K562 (cell line): ENCODE data around the gene R3HDM2. TPM values are rescaled to one million over a fixed set of nuclear protein-coding genes. Genes with fewer than 3 reads are reported as not detected.

Experiments
- ATAC-seq: fragments of 200-7000 bp; cut with Tn5 transposase; 3 replicates; pipeline ENCODE4 v1.9.1; 2020; ENCODE audit warnings: moderate library complexity
- BruUV-seq: library from RNA; stranded (reverse); fragments of 400-500 nt; replicated peaks from 2 replicates; lab custom pipeline; 2021; lab: Mats Ljungman, UMichigan
- CTCF ChIA-PET: fragments of 300-600 bp; formaldehyde crosslinking; extraction: SDS; loops from one replicate; lab custom pipeline; 2021; ENCODE audit warnings: low intra/inter-chr PET ratio; lab: Yijun Ruan, JAX
- POLR2A ChIA-PET: fragments of 300-600, 350-650 bp; sonication (Branson Sonifier 250); formaldehyde crosslinking; extraction: SDS; loops from one replicate; lab custom pipeline; 2021; ENCODE audit warnings: antibody characterized with exemption, inconsistent platforms; lab: Yijun Ruan, JAX
- DNase-seq, 4 experiments: peaks; one replicate each; pipeline versions ENCODE4 v3.0.0 to v3.0.0-alpha.2; 2011 to 2018; ENCODE audit warnings: low spot score in 3 of 4, mixed read lengths in 3 of 4; ENCODE audit errors: extremely low read depth in 1 of 4
- FAIRE-seq: peaks from 2 replicates; lab custom pipeline; 2011; peaks lifted over from hg19 to GRCh38; lab: Jason Lieb, UNC
- H2AFZ ChIP-seq: 2 replicates; pipeline ENCODE4 v1.6.0; 2011; ENCODE audit warnings: low read depth, low read length, control low read depth, inconsistent platforms
- H3K27ac ChIP-seq: fragments of 200-600 bp; 3 replicates; pipeline ENCODE4 v1.8.0; 2011; ENCODE audit warnings: low read depth, mild to moderate bottlenecking, control low read depth, inconsistent platforms, low read length, moderate library complexity, mixed read lengths; ENCODE audit errors: extremely low read depth
- H3K27me3 ChIP-seq, 2 experiments: fragments of 300-600 bp in 1 of 2; 2 replicates in 1 of 2; 3 replicates in 1 of 2; pipeline versions ENCODE4 v1.6.0 to v1.8.0; 2011; ENCODE audit warnings: inconsistent platforms in 2 of 2, low read length in 2 of 2, mild to moderate bottlenecking in 1 of 2, mixed read lengths in 1 of 2, moderate library complexity in 1 of 2; ENCODE audit not compliant: control insufficient read depth in 2 of 2, insufficient read depth in 2 of 2
- H3K36me3 ChIP-seq: fragments of 300-600 bp; 3 replicates; pipeline ENCODE4 v1.8.0; 2011; ENCODE audit warnings: mild to moderate bottlenecking, low read length, inconsistent platforms; ENCODE audit not compliant: control insufficient read depth, insufficient read depth
- H3K4me1 ChIP-seq, 2 experiments: fragments of 200-600 bp in 1 of 2; replicated peaks in 1 of 2; 2 replicates in 1 of 2; 3 replicates in 1 of 2; pipeline versions ENCODE4 v1.5.1 to v1.8.0; 2011; ENCODE audit warnings: inconsistent platforms in 2 of 2, low read length in 2 of 2, mild to moderate bottlenecking in 1 of 2, mixed read lengths in 1 of 2, moderate library complexity in 1 of 2; ENCODE audit not compliant: control insufficient read depth in 2 of 2, insufficient read depth in 2 of 2
- H3K4me2 ChIP-seq: 2 replicates; pipeline ENCODE4 v1.6.1; 2011; ENCODE audit warnings: low read length, control low read depth, inconsistent platforms, mixed read lengths; ENCODE audit not compliant: insufficient read depth
- H3K4me3 ChIP-seq: fragments of 200-600 bp; sonication (generic), shearing (Covaris generic); 2 replicates; pipeline ENCODE4 v1.5.1; 2016; ENCODE audit warnings: control low read depth, inconsistent platforms
- H3K79me2 ChIP-seq: fragments of 200-600 bp; 3 replicates; pipeline ENCODE4 v1.8.0; 2011; ENCODE audit warnings: low read length, inconsistent platforms; ENCODE audit not compliant: control insufficient read depth, insufficient read depth
- H3K9ac ChIP-seq, 2 experiments: 2 replicates each; pipeline versions ENCODE4 v1.6.0 to v1.6.1; 2011; ENCODE audit warnings: low read depth in 2 of 2, low read length in 2 of 2, control low read depth in 1 of 2, inconsistent platforms in 1 of 2, mild to moderate bottlenecking in 1 of 2, mixed read lengths in 1 of 2; ENCODE audit not compliant: insufficient read depth in 1 of 2
- H3K9me1 ChIP-seq: one replicate; pipeline ENCODE4 v1.6.0; 2011; ENCODE audit warnings: inconsistent platforms, mild to moderate bottlenecking, low read length, moderate library complexity; ENCODE audit not compliant: control insufficient read depth, insufficient read depth
- H3K9me3 ChIP-seq: replicated peaks from 2 replicates; pipeline ENCODE4 v1.5.1; 2011; ENCODE audit warnings: low read depth, low read length, inconsistent platforms; ENCODE audit not compliant: control insufficient read depth, insufficient read depth
- H4K20me1 ChIP-seq: replicated peaks from 2 replicates; pipeline ENCODE4 v1.6.1; 2011; ENCODE audit warnings: low read length, inconsistent platforms, mixed read lengths; ENCODE audit not compliant: control insufficient read depth, insufficient read depth
- AFF4 ChIP-seq: sonication (generic); formaldehyde crosslinking; IDR thresholded peaks from 2 replicates; pipeline ENCODE4 v1.8.0; 2023; ENCODE audit warnings: mild to moderate bottlenecking, missing genetic modification reagents
- ARNT ChIP-seq, 2 experiments: fragments of 450-650 bp; IDR thresholded peaks; 2 replicates each; pipeline ENCODE4 v1.6.1; 2016; ENCODE audit warnings: mild to moderate bottlenecking in 1 of 2
- EHMT2 ChIP-seq: fragments of 450-650 bp; IDR thresholded peaks from 2 replicates; pipeline ENCODE4 v1.6.1; 2018; ENCODE audit warnings: antibody characterized with exemption
- HNRNPL ChIP-seq: fragments of 200-400 bp; formaldehyde crosslinking; IDR thresholded peaks from 2 replicates; pipeline ENCODE4 v1.6.1; 2017; ENCODE audit warnings: low read depth, mild to moderate bottlenecking, low read length
- KLF10 ChIP-seq: fragments of 250-450 bp; sonication (Bioruptor Pico); IDR thresholded peaks from 2 replicates; pipeline ENCODE4 v1.6.1; 2021; ENCODE audit warnings: matching md5 sums
- RBM39 ChIP-seq: fragments of 200-400 bp; formaldehyde crosslinking; optimal IDR thresholded peaks from 2 replicates; pipeline ENCODE3; 2018; ENCODE audit warnings: low read depth, low read length
- SMARCE1 ChIP-seq: fragments of 450-650 bp; IDR thresholded peaks from 2 replicates; pipeline ENCODE4 v1.7.1; 2016; ENCODE audit warnings: mild to moderate bottlenecking
- TRIM24 ChIP-seq, 2 experiments: fragments of 450-650 bp; IDR thresholded peaks; 2 replicates each; pipeline ENCODE4 v1.6.1; 2016
- YBX1 ChIP-seq: fragments of 450-650 bp; IDR thresholded peaks from 2 replicates; pipeline ENCODE4 v1.7.1; 2016; ENCODE audit warnings: mild to moderate bottlenecking
- ZNF184 ChIP-seq: sonication (generic); formaldehyde crosslinking; IDR thresholded peaks from 2 replicates; pipeline ENCODE4 v1.5.0; 2020; ENCODE audit warnings: missing genetic modification reagents
- ZNF780A ChIP-seq: fragments of 250-450 bp; sonication (Bioruptor Pico); IDR thresholded peaks from 2 replicates; pipeline ENCODE4 v1.5.0; 2021; ENCODE audit warnings: mild to moderate bottlenecking
- WGBS: fragments of 100-300 bp; shearing (Covaris generic); methylation state at CpG from one replicate; pipeline ENCODE4 v1.1.6; 2016; ENCODE audit warnings: low coverage, mixed read lengths; ENCODE audit not compliant: insufficient coverage; ENCODE audit errors: missing lambda C conversion rate; 5-methylcytosine and 5-hydroxymethylcytosine counted together
- in situ Hi-C: fragments of 300-500 bp; cut with MboI; formaldehyde crosslinking; loops from 4 replicates; pipeline ENCODE4 v1.15.0; 2018; ENCODE audit warnings: inconsistent platforms, mixed read lengths
- intact Hi-C: fragments of 100-400 bp; cut with micrococcal nuclease; formaldehyde crosslinking; loops from 2 replicates; pipeline ENCODE4 v1.14.2; 2022
- polyA plus RNA-seq, 8 experiments: library from polyadenylated mRNA; depleted of rRNA in 4 of 8; stranded (reverse) in 5 of 8; unstranded in 3 of 8; fragments of >200 nt; fragmentation: Nextera tagmentation in 2 of 8; fragmentation: Illumina TruSeq in 1 of 8; extraction: Ambion mirVana in 2 of 8; extraction: Trizol in 1 of 8; gene quantifications; 2 replicates each; pipeline versions ENCODE4 v1.2.1 to v1.2.3, GENCODE V29; 2011 to 2014; ENCODE audit warnings: inconsistent platforms in 1 of 8, missing spikeins in 1 of 8
- total RNA-seq, 7 experiments: library from RNA; depleted of rRNA in 6 of 7; stranded (reverse); fragments of >200 nt in 6 of 7; fragmentation: Illumina TruSeq in 2 of 7; extraction: Trizol in 2 of 7; gene quantifications; 2 replicates each; pipeline versions ENCODE4 v1.2.1 to v1.2.3, GENCODE V29; 2011 to 2021; ENCODE audit warnings: low replicate concordance in 1 of 7
- TF ChIP-seq, protein P1 (sequence below): fragments of 150-350 bp; IDR thresholded peaks from 2 replicates; pipeline ENCODE4 v1.6.1; 2014; ENCODE audit warnings: low read depth, mild to moderate bottlenecking, low read length, borderline replicate concordance

R3HDM2 gene
- total and polyA plus RNA-seq, 9 of the 15 experiments (the other 6 are each of a cell fraction or from before 2014, with no cell fraction given) = 3.3 to 18.8 (median 9.0) TPM

DNA sequence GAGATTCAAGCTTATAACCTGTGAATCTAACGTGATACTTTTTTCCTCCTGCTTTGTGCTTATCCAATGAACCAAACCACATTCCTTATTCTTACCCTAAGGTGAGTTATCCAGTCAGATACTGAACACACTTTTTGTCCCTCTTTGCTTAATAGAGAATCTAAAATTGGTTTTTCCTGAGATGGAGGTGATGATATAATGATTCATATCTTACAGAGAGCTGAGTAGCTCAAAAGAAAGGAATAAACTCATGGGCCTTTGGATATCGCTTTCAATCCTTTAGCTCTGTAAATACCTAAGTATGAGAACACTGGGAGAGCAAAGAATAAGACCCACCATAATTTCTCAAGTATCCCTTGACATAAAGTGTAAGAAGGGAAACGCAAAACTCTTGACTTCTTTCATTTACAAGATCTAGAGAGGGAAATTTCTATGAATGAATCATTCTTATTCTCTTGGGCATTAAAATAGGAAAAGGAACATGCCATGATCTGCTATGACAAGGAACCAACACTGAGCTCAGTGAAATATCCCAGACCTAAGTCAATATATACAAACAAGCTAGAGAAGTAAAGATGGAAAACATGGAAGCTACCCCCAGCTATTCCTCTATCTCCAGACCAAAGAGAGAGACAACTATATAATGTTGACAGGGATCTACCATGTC is 98.1 kb downstream of the R3HDM2 start:
- Histone ChIP-seq H3K9ac (no peak overlapping the region), H3K27me3 (no peaks in the 10 kb centered on the region), H3K9me1 (no peaks in the 10 kb centered on the region), H3K79me2 (no peaks in the 10 kb centered on the region), H3K9me3 (no peaks in the 10 kb centered on the region), H4K20me1 (no peaks in the 10 kb centered on the region), H3K36me3 (0 out of 3 replicates have a peak, but pooled peaks cover 3% of the 10 kb centered on the region), H2AFZ (no peak overlapping the region), H3K27ac (no peak overlapping the region), H3K4me1 (no peaks in the 10 kb centered on the region), H3K4me2 (no peak overlapping the region), H3K4me3 (no peak overlapping the region)
- CTCF ChIA-PET = no interaction called here
- FAIRE-seq (peak; percentile 32), ATAC-seq (no peak), DNase-seq (no peak)
- no peak for TF ChIP-seq RBM39
- no peak for TF ChIP-seq YBX1
- no peak for TF ChIP-seq TRIM24 (IDR thresholded peaks at IDR 0.05)
- no peak for TF ChIP-seq EHMT2
- no peak for TF ChIP-seq ZNF780A
- TF ChIP-seq ZNF184 (CRISPR knock-in tag) = no peak
- no peak for TF ChIP-seq SMARCE1
- TF ChIP-seq AFF4 (CRISPR knock-in tag) = no peak
- TF ChIP-seq, protein P1, sequence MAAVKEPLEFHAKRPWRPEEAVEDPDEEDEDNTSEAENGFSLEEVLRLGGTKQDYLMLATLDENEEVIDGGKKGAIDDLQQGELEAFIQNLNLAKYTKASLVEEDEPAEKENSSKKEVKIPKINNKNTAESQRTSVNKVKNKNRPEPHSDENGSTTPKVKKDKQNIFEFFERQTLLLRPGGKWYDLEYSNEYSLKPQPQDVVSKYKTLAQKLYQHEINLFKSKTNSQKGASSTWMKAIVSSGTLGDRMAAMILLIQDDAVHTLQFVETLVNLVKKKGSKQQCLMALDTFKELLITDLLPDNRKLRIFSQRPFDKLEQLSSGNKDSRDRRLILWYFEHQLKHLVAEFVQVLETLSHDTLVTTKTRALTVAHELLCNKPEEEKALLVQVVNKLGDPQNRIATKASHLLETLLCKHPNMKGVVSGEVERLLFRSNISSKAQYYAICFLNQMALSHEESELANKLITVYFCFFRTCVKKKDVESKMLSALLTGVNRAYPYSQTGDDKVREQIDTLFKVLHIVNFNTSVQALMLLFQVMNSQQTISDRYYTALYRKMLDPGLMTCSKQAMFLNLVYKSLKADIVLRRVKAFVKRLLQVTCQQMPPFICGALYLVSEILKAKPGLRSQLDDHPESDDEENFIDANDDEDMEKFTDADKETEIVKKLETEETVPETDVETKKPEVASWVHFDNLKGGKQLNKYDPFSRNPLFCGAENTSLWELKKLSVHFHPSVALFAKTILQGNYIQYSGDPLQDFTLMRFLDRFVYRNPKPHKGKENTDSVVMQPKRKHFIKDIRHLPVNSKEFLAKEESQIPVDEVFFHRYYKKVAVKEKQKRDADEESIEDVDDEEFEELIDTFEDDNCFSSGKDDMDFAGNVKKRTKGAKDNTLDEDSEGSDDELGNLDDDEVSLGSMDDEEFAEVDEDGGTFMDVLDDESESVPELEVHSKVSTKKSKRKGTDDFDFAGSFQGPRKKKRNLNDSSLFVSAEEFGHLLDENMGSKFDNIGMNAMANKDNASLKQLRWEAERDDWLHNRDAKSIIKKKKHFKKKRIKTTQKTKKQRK = no peak
- no peak for TF ChIP-seq KLF10 (CRISPR knock-in tag)
- no peak for TF ChIP-seq HNRNPL
- TF ChIP-seq ARNT (IDR thresholded peaks at IDR 0.05) = no peak
- POLR2A ChIA-PET = interaction anchor here (0.6 to 1.6 kb wide), 6 partner anchors 9 to 126 kb away, joined by 3 to 7 read pairs (median 3); no protein-coding TSS in a partner anchor
- intact Hi-C loops (no loop called here), in situ Hi-C loops (no loop called here)
- 83% methylated on average over 3 of the region's 3 CpGs for WGBS
- no TSS peak for BruUV-seq
